Ramos (cell line): ENCODE measurements around the gene KIAA1549.

Experiments used
- in situ Hi-C: fragments of 300-500 bp; cut with MboI; formaldehyde crosslinking; loops from one replicate; pipeline ENCODE4 v1.14.3; 2022; ENCODE audit warnings: low sequenced_read_pairs; ENCODE audit not compliant: unreplicated experiment

The KIAA1549 gene

DNA sequence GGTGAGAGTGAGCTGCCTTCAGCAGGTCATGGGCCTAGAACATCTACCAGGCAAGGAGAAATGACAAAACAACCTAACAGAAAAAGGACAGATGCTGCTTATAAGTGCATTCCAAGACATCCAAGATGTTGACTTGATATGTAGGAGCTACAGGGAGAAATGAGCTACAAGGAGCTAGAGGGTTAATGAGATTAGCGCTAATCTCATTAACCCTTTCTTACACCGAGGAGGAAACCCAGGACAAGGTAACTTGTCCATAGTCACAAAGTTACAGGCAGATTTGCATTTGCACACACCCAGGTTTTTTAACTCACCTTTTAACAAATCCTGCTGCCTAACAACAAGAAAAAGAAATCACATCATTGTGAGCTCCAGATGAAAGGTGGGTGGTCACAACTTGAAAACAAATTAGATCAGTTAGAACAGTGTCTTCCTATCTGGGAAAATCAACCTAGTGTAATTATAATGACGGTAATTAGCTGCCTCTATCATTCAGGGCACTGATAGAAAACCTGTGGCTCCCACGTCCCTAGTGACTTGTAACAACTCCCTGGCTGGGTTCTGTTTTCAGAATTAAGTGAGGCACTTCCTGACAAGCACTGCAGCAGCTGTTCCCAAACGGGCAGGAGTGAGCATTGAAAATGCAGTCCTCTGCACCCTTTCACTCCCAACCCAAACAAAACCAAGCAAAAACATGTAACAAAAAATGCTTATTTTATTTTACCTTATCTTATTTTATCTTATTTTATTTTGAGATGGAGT is 5.7 kb downstream of the KIAA1549 start:
- in situ Hi-C loops = no loop called here

DNA sequence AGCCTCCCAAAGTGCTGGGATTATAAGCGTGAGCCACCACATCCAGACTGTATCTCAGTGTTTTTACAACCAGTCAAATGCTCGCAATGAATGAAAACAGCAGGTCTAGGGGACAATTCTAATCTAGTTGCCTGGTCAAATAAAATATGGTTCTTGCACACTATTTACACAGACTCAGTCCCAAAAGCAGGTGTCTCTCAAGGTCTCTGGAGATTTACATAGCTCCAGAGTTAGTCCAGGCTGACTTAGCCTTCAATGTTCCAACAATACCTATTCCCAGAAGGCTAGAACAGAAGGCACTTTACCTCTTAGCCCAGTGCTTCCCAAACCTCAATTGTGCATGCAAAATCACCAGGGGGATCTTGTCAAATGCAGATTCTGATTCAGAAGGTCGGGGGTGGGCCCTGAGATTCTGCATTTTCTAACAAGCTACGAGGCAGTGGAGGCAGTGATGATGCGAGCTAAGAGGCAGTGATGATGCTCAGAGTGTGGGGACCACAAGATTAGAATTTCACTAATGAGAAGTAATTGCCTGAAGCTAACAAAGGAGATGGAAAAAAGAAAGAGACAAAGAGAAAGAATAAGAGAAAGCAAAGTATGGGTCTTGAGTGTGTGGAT is 6.4 kb downstream of the KIAA1549 start:
- in situ Hi-C loops = no loop called here

DNA sequence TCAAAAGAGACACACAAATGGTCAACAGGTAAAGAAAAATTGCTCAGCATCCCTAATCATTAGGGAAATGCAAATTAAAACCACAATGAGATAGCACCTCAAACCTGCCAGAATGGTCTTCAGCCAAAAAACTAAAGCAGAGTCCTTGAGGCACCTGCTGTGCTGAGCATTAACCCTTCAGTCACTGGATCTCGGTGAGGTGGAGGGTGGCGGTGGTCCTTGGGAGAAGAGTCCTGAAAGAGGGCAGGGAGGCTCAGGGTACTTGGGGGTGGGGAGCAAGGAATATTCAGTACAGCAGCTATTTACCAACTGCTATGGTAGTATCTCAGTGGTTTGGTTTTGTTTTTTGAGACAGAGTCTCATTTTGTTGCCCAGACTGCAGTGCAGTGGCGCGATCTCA is 7.1 kb downstream of the KIAA1549 start:
- in situ Hi-C loops = no loop called here

DNA sequence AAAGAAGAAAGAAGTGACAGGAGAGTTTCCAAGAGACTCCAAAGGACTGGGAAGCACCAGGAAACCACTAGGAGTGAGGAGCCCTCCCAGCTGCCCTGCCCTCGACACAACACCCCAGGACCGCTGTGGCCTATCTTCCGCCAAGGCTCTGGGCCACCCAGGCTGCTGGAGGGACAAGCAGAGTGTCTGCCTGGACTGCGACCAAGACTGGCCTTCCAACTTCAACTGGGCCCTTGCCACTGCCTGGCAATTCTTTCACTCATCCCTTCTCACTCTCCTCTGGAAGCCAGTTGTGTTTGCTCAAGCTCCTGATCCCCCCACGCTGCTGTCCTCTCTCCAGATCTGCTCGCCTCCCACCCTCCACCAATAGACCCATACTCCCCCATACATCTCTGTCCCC is 10.2 kb downstream of the KIAA1549 start:
- in situ Hi-C loops = no loop called here

DNA sequence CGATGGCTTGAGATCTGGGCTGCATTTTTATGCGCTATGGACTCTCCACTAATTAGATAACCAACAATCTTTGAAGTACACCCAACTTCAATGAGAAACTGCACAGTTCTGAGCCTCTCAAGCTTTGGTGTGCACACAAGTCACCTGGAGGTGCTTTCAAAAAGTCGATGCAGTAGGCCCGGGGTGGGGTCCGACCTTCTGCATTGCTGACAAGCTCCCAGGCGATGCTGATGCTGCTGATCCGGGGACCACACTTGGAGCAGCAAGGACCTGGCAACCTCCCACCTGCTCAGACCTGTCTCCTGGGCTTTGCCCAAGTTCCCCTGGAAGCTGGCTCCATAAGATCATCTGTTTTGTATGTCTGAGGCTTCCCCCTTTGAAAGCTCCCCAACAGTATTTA is 10.7 kb downstream of the KIAA1549 start:
- in situ Hi-C loops = no loop called here

DNA sequence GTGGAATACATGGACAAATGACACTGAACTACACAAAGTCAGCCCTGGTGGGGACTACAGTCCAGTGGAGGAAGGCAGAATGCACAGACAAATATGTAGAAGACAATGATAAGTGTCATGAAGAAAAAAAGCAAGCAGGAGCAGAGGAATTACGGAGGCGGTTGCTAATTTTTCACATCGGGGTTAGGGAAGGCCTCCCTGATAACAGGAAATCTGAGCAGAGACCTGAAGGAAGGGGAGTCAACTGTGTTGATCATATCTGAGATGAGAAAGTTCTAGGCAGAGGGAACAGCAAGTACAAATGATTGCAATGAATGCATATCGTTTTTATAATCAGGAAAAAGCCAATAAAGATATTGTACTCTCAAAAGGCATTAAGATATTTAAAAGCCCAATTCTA is 14.0 kb downstream of the KIAA1549 start:
- in situ Hi-C loops = no loop called here

DNA sequence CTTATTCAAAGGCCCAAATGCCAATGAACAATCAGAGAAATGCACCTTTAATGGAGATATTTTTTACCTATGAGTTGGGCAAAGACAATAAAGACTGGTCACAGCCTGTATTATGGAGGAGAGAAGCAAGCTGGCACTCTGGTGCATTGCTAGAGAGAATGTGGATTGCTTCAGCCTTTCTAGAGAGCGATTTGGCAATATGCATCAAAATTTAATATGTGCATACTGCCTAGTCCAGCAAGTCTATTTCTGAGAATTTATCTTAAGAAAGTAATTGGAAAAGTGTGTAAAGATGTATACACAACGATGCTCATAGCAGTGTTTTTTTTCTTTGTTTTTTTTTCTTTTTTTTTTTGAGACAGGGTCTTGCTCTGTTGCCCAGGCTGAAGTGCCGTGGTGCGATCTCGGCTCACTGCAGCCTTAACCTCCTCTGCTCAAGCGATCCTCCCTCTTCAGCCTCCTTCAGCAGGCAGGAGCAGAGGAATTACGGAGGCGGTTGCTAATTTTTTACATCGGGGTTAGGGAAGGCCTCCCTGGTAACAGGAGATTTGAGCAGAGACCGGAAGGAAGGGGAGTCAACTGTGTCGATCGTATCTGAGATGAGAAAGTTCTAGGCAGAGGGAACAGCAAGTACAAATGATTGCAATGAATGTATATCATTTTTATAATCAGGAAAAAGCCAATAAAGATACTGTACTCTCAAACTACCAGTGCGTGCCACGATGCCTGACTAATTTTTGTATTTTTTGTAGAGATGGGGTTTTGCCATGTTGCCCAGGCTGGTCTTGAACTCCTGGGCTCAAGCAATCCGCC is 16.4 kb downstream of the KIAA1549 start:
- in situ Hi-C loops = no loop called here

DNA sequence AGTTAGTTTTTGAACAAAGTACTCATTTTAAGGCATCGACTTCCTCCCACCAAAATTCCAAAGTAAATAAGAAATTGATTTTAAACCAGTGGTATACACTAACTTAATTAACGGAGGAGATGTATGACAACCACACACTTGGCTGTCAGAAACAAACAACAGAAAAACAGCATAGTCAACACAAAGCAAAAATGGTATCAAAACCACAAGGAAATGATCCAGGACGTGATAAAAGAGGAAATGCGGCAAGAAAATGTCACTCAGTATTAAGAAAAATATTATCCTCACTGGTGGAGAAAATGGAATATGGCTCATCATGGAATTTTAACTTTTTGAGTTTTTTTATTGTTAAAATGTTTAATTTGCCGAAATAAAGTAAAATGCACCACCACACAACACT is 17.5 kb downstream of the KIAA1549 start:
- in situ Hi-C loops = no loop called here

DNA sequence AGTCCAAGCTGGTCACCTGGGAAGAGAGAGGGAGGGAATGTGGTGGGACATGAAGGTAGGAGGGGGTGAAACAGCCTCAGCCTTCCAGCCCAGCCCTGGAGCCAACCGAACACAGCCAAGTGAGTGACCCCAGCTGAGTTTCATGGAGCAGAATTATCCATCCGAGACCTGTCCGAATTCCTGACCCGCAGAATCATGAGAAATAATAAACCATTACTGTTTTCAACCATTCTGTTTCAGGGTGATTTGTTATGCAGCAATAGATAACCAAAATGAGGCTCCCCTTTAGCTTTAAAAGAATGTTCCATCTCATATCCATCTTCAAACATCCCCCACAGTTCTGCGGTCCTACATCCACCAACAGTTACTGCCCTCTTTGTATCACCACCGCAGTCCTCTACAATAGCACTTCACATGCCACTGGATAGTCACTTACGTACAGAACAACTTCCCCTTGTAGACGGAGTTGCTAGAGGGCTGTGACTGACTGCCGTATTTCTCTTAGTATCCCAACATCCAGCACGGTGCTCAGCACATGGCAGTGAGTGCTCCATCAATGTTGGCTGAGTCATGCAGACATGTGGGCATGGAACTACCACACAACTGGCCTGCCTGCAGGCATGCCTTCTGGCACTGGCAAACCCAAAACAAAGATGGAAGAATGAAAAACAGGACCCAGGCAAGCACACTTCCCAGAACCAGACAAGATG is 18.5 kb downstream of the KIAA1549 start:
- in situ Hi-C loops = no loop called here

DNA sequence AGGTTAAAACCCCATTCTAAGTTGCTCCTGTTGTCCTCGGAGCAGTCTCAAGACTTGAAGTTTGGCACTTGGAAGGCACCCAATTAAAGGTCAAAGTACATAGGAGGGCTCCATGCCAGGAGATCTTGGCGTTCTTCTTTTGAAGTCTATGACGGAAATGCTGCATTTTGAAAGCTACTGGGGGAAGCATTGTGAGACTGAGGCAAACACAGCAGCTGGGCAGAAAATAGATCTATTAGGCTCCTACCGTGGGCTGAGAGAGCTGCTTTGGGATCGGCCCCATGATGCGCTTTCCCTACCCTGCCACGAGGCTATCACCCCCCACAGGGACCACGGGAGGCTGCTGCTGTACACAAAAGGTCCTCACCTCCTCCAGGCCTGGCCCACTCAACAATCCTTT is 20.0 kb downstream of the KIAA1549 start:
- in situ Hi-C loops = no loop called here

DNA sequence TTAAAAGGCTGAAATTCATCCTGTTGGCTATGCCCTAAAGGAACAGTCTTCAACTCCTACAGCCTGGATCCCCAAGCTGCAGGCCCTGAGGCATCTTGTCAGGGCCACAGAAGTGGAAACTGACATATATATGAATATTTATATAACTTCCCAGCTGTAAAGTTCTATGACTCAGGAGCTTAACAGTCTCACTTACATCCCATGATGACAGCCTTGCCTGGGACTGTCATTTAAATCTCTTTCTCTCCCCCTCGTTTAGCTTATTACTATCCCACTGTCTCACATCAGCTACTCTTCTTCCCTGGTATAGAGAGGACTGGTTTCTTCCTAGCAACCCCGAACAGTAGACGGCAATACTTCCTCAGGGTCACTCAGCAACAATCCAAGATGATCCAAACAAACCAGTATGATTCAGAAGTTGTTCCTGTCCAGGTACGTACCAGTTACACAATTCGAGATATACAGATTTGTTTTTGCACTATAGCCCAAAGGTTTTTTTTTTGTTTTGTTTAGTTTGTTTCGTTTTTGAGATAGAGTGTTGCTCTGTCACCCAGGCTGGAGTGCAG is 22.7 kb downstream of the KIAA1549 start:
- in situ Hi-C loops = no loop called here

DNA sequence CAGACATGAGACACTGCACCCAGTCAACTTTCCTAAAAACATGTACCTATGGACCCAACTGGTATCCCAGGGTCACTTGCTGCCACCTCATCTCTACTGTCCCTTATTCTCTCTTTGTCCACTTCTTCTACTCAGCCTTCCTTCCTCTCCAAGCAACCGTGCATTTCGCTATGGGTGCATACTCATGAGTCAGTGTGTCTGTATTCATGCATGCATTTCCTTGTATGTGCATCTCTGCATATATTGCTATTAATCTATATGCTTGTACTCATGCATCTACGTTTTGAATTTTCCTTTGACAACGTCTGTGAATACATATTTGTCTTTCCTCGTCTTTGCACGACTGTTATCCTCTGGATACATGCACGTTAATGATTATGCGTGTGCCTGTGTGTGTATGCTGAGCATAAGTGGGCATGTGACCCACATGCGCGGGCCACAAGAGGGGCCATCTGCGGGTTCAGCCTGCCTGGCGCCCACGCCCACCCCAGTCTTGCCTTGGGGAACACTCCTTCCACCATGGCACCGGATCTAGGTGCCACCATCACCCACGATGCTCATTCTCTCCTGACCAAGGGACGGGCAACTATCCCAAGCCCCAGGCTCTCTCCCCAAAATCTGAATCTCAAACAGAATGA is 23.3 kb downstream of the KIAA1549 start:
- in situ Hi-C loops = no loop called here

DNA sequence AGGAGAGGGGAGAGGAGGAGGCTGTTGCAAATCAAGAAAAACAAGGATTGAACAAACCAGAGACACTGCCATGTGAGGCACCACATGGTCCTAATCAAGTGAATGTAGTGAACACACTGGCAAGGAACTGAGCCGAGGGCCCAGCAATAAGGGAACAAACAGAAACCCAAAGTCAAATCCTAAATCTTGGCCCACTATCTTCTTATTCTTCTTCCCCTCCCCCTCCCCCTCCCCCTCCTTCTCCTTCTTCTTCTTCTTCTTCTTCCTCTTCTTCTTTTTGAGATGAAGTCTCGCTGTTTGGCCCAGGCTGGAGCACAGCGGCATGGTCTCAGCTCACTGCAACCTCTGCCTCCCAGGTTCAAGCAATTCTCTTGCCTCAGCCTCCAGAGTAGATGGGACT is 24.0 kb downstream of the KIAA1549 start:
- in situ Hi-C loops = no loop called here

DNA sequence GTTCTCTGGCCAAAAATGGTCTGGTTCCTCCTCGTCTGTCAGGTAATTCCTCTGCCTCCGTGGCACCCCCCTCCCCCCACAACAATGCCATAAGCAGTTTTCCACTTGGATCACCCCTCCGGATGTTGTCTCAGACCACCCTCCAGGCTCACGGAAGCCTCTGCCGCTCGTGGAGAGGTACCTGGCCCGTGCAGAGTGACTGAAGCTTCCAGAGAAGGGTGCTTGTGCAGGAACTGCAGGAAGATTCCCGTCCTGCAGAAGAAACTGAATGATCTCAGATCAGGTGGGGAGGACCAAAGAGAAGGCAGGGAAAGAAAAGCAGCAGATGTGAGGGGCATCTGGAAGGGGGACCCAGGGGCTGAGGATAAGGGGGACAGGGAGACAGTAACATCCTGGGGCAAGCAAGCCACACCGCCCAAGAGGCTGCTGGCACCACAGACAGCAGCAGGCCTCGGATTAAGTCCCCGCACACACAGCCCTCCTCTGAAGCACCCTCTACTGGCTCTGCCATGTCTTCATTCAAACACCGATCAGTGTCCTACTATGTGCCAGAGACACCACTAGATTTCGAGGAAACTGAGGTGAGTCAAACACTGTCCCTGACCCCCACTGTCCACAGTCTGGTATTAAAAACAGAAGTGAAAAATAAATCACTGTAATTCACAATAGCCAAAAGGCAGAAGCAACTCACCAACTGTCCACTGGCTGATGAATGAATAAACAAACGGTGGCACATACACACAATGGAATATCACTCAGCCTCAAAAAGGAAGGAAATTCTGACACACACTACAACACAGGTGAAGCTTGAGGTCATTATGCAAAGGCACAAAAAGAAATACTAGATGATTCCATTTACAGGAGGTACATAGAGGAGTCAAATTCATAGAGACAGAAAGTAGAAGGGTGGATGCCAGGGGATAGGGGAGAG is 26.4 kb downstream of the KIAA1549 start:
- in situ Hi-C loops = no loop called here

DNA sequence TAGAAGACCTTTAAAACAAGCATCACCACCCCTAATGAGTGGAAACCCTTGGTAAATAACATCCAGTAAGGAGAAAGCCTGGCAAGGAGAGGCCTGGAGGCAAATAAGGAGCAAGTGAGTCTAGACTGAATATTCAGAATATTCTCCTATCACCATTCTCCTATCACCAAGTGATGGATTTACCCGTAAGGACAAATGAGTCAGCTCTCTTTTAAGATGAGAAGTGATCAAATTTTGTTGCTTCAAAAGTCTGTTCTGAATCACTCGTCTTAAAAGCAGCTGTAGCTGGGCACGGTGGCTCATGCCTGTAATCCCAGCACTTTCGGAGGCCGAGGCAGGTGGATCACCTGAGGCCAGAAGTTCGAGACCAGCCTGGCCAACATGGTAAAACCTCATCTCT is 28.4 kb downstream of the KIAA1549 start:
- in situ Hi-C loops = no loop called here

DNA sequence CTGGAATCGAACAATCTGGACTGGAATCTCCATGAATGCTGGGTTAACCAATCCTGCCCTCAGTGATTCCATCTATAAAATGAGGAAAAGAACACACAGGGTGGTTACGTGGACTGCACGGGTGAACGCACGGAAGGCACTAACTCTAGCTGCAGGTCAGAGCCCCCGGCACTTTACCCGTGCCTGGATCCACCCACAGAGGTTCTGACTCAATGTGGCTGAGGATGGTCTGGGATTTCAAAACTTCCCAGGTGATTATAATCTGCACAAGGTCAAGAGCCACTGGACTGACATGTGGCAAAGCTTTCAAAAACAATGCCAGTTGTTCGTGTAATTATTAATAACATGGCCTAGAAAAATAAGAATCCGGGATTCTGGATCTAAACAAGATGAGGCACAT is 29.2 kb downstream of the KIAA1549 start:
- in situ Hi-C loops = no loop called here

DNA sequence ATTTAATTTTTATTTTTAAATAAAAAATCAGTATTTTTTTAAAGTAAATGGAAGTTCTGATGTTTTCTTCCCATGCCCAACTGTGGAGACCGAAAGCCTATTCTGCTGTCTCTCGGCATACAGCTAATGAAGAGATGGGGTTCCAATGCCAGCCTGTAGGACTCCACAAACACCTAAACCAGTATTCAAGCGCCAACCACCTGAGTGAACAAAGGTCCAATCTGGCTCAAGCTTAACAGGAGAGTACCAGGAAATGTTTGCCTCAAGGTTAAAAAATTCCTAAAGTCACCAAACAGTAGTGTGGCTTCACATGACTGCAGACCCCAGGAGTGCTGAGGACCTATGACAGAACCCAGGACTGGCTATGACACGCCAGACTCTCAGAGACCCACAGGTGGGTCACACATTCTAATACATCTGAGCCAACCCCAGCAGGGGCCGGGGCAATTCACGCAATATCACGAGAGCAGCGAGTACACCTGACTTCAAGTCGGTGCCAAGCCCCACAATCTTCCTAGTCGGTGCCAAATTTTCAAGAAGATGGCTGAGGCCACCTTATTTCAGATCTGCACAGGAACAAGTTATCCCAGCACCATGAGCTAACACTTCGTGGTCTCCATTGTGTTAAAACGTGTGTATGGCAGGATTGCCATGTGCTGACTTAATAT is 31.6 kb downstream of the KIAA1549 start:
- in situ Hi-C loops = no loop called here

DNA sequence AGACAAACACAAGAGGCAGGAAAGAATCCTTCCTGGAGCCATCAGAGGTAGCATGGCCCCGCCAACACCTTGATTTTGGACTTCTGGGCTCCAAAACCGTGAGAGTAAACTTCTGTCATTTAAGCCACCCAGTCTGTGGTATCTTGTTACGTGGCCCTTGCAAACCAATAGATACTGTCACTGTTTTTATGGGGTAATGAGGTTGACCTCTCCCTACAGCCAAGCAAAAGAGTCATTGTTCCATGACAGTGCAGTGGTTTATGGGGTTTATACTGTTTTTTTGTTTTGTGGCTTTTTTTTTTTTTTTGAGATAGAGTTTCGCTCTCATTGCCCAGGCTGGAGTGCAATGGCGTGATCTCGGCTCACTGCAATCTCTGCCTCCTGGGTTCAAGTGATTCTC is 32.8 kb downstream of the KIAA1549 start:
- in situ Hi-C loops = no loop called here
